ENCODE measurements around the gene MIGA1.

MIGA1 gene

DNA sequence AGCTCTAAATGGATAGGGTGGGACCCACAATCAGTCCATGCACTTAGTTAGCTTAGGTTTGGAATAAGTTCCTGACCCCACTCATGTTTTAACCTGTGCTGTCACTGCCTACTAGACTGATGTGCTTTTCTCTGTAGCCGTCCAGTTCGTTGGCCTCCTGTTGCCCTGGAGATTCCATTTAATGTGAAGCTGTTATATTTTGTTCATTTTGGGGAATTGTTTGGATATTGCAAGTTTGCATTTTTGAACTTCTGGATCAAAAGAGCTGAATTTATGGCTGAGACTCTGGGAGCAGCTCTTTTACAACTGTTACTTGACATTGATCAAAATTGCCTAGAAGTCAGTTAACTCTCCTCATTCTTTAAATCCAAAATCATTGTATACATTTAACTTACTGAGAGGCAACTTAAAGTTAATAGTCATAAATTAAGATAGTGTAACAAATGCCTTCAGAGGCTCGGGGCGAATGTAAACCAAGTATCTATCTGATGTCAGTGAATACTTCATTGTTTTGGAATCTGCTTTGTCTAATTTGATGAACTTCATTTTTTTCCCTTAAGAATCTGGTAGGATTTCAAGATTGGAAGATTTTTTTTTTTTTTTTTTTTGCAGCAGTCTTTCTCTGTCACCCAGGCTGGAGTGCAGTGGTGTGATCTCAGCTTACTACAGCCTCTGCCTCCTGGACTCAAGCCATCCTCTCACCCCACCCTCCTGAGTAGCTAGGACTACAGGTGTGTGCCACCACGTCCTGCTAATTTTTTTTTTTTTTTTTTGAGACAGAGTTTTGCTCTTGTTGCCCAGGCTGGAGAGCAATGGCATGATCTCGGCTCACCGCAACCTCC lies 38.1 kb downstream of the MIGA1 start:
- Histone ChIP-seq H3K9me2 (replicated peaks; ENCODE audit: control insufficient read depth, low read length) (no peaks in the 10 kb centered on the region), H3K4me2 (ENCODE audit: low read length) (no peak overlapping the region), H3K36me3 (ENCODE audit: control insufficient read depth, low read length) (peaks cover 32% of the 10 kb centered on the region), H3K27me3 (ENCODE audit: control insufficient read depth, low read length) (no peaks in the 10 kb centered on the region), H3K79me2 (ENCODE audit: control insufficient read depth, low read length) (no peaks in the 10 kb centered on the region), H3K9me3 (ENCODE audit: control insufficient read depth, insufficient read depth, low read length) (no peaks in the 10 kb centered on the region), H3K4me1 (ENCODE audit: control insufficient read depth, low read length) (no peaks in the 10 kb centered on the region; the same call in 1 of the 2 replicates), H3F3A (ENCODE audit: control insufficient read depth, insufficient read depth) (no peaks in the 10 kb centered on the region), H4K20me1 (ENCODE audit: control insufficient read depth, insufficient read depth, low read depth, low read length) (no peaks in the 10 kb centered on the region), H3K4me3 (ENCODE audit: low read length) (no peak overlapping the region), H3K27ac (ENCODE audit: low read depth, low read length) (no peak overlapping the region)
- no peak for TF ChIP-seq EZH2phosphoT487 (IDR thresholded peaks at IDR 0.05; ENCODE audit: borderline replicate concordance, low read length)

DNA sequence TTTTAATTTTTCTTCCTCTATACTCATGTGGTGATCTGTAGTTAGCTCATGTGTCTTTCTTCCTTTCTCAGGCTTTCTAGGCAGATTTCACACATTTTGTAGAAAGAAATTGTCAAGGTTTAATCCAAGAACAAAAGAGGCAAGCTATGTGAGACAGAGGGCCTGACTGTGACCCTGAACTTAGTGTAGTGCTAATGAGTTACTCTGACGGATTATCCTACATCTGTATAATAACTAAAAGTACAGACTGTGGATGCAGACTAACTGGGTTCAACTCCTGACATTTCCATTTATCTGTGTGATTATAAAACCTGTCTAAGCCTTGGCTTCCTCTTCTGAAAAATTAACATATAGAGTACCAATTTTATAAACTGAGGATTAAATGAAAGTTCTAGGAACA lies 40.7 kb downstream of the MIGA1 start:
- Histone ChIP-seq H3K36me3 (ENCODE audit: control insufficient read depth, low read length) (peaks cover 40% of the 10 kb centered on the region), H3K79me2 (ENCODE audit: control insufficient read depth, low read length) (no peaks in the 10 kb centered on the region), H3K9me2 (replicated peaks; ENCODE audit: control insufficient read depth, low read length) (no peaks in the 10 kb centered on the region), H3K27me3 (ENCODE audit: control insufficient read depth, low read length) (no peaks in the 10 kb centered on the region), H3K4me1 (ENCODE audit: control insufficient read depth, low read length) (peaks cover 25% of the 10 kb centered on the region), H3K4me3 (ENCODE audit: low read length) (no peak overlapping the region), H4K20me1 (ENCODE audit: control insufficient read depth, insufficient read depth, low read depth, low read length) (no peaks in the 10 kb centered on the region), H3K9me3 (ENCODE audit: control insufficient read depth, insufficient read depth, low read length) (no peaks in the 10 kb centered on the region), H3F3A (ENCODE audit: control insufficient read depth, insufficient read depth) (no peaks in the 10 kb centered on the region), H3K27ac (ENCODE audit: low read depth, low read length) (no peak overlapping the region), H3K4me2 (ENCODE audit: low read length) (no peak overlapping the region)
- TF ChIP-seq, protein P1, sequence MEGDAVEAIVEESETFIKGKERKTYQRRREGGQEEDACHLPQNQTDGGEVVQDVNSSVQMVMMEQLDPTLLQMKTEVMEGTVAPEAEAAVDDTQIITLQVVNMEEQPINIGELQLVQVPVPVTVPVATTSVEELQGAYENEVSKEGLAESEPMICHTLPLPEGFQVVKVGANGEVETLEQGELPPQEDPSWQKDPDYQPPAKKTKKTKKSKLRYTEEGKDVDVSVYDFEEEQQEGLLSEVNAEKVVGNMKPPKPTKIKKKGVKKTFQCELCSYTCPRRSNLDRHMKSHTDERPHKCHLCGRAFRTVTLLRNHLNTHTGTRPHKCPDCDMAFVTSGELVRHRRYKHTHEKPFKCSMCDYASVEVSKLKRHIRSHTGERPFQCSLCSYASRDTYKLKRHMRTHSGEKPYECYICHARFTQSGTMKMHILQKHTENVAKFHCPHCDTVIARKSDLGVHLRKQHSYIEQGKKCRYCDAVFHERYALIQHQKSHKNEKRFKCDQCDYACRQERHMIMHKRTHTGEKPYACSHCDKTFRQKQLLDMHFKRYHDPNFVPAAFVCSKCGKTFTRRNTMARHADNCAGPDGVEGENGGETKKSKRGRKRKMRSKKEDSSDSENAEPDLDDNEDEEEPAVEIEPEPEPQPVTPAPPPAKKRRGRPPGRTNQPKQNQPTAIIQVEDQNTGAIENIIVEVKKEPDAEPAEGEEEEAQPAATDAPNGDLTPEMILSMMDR (IDR thresholded peaks at IDR 0.05; ENCODE audit: low read depth, low read length, poor library complexity, severe bottlenecking), result no peak
- no peak for TF ChIP-seq EZH2phosphoT487 (IDR thresholded peaks at IDR 0.05; ENCODE audit: borderline replicate concordance, low read length)

DNA sequence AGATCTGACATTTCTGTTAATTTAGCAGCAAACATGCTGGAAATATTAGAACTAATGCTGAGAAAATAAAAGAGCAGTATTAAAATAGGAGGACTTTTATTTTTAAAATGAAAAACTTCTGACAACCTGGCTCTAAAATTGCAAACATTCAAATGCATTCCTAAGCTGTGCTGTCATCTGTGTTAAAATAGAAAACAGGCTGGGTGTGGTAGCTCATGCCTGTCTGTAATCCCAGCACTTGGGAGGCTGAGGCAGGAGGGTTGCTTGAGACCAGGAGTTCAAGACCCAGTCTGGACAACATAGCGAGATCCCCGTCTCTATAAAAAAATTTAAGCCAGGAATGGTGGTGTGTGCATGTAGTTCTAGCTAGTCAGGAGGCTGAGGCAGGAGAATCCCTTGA lies 44.6 kb downstream of the MIGA1 start:
- Histone ChIP-seq H3K4me2 (ENCODE audit: low read length) (no peak overlapping the region), H3K27me3 (ENCODE audit: control insufficient read depth, low read length) (no peaks in the 10 kb centered on the region), H3K9me3 (ENCODE audit: control insufficient read depth, insufficient read depth, low read length) (no peaks in the 10 kb centered on the region), H4K20me1 (ENCODE audit: control insufficient read depth, insufficient read depth, low read depth, low read length) (no peaks in the 10 kb centered on the region), H3K36me3 (ENCODE audit: control insufficient read depth, low read length) (peaks cover 29% of the 10 kb centered on the region), H3K9me2 (replicated peaks; ENCODE audit: control insufficient read depth, low read length) (no peaks in the 10 kb centered on the region), H3K4me1 (ENCODE audit: control insufficient read depth, low read length) (peaks cover 49% of the 10 kb centered on the region), H3K4me3 (ENCODE audit: low read length) (no peak overlapping the region), H3K27ac (ENCODE audit: low read depth, low read length) (peak overlapping the region; percentile 63; the same call in 1 of the 2 replicates), H3F3A (ENCODE audit: control insufficient read depth, insufficient read depth) (no peaks in the 10 kb centered on the region), H3K79me2 (ENCODE audit: control insufficient read depth, low read length) (no peaks in the 10 kb centered on the region)
- TF ChIP-seq EZH2phosphoT487 (IDR thresholded peaks at IDR 0.05; ENCODE audit: borderline replicate concordance, low read length), result no peak
- TF ChIP-seq, protein P1 (IDR thresholded peaks at IDR 0.05; ENCODE audit: low read depth, low read length, poor library complexity, severe bottlenecking), result no peak

DNA sequence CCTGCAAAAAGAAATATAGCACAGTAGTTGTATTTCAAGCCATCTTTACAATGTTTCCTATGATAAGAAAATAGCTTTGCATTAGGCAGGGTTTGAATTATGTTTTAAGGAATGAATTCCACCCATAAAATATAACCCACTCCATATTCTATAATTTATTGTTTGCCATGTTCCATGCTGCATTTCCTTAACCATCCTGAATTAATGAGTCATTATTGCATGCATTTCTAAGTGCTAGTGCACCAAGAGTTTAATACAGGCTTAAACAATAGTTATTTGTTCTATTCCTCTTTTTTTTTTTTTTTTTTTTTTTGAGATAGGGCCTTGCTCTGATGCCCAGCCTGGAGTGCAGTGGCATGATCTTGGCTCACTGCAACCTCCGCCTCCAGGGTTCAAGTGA lies 45.2 kb downstream of the MIGA1 start:
- Histone ChIP-seq H3K27ac (ENCODE audit: low read depth, low read length) (peak overlapping the region; percentile 63), H3K36me3 (ENCODE audit: control insufficient read depth, low read length) (peaks cover 27% of the 10 kb centered on the region), H3K79me2 (ENCODE audit: control insufficient read depth, low read length) (no peaks in the 10 kb centered on the region), H3K9me3 (ENCODE audit: control insufficient read depth, insufficient read depth, low read length) (no peaks in the 10 kb centered on the region), H3F3A (ENCODE audit: control insufficient read depth, insufficient read depth) (no peaks in the 10 kb centered on the region), H3K27me3 (ENCODE audit: control insufficient read depth, low read length) (no peaks in the 10 kb centered on the region), H3K4me2 (ENCODE audit: low read length) (peak overlapping the region; percentile 48), H4K20me1 (ENCODE audit: control insufficient read depth, insufficient read depth, low read depth, low read length) (no peaks in the 10 kb centered on the region), H3K9me2 (replicated peaks; ENCODE audit: control insufficient read depth, low read length) (no peaks in the 10 kb centered on the region), H3K4me1 (ENCODE audit: control insufficient read depth, low read length) (peaks cover 55% of the 10 kb centered on the region), H3K4me3 (ENCODE audit: low read length) (peak overlapping the region; percentile 30; the same call in 1 of the 2 replicates)
- TF ChIP-seq EZH2phosphoT487 (IDR thresholded peaks at IDR 0.05; ENCODE audit: borderline replicate concordance, low read length), result no peak
- TF ChIP-seq, protein P1 (IDR thresholded peaks at IDR 0.05; ENCODE audit: low read depth, low read length, poor library complexity, severe bottlenecking), result no peak
